ENCODE data around the gene INTS11. TPM values are rescaled to one million over a fixed set of nuclear protein-coding genes. Genes with fewer than 3 reads are reported as not detected.

INTS11 gene
- total and polyA plus RNA-seq, 2 donors (not counting 1 experiment from before 2014, with no cell fraction given) = 149 to 245 TPM

GRCh38 chr1:1314237-1314586 is 10.2 kb downstream of the INTS11 start:
- no peak overlapping the region for H3K27ac ChIP-seq (ENCODE audit: low read length in 2 of 2)
- Mint-ChIP-seq H3K27ac (no peak overlapping the region), H3K4me3 (no peak overlapping the region), H3K27me3 (no peaks in the 10 kb centered on the region), H3K9me3 (ENCODE audit: insufficient read depth) (no peaks in the 10 kb centered on the region), H3K4me1 (peaks cover 3% of the 10 kb centered on the region)
- POLR2A ChIA-PET = interaction anchor here (0.6 kb wide), 1 partner anchor 232 kb away, joined by 6 read pairs; no protein-coding TSS in a partner anchor
- no peak overlapping the region for H3K4me2 ChIP-seq (replicated peaks; ENCODE audit: low read depth, low read length, poor library complexity, severe bottlenecking)
- H3K36me3 ChIP-seq (replicated peaks in 1 of 2; ENCODE audit: control extremely low read depth in 1 of 2, control insufficient read depth in 1 of 2, extremely low read depth in 1 of 2, insufficient read depth in 2 of 2, low read length in 1 of 2) = peaks cover 0 to 46% of the 10 kb centered on the region in 2 experiments
- no peak for TF ChIP-seq EZH2 (IDR thresholded peaks at IDR 0.05; ENCODE audit: borderline replicate concordance, insufficient read depth, low read depth, low read length, poor library complexity, severe bottlenecking)
- no peak for TF ChIP-seq CTCF (IDR thresholded peaks at IDR 0.05)
- ATAC-seq (ENCODE audit: low read depth) (no peak), DNase-seq (no peak)
- H4K20me1 ChIP-seq (ENCODE audit: control insufficient read depth, insufficient read depth, low read length, poor library complexity, severe bottlenecking) = peaks cover 15% of the 10 kb centered on the region
- 98% methylated on average over 15 of the region's 15 CpGs for WGBS (ENCODE audit: insufficient coverage)
- no peak overlapping the region for H3K4me3 ChIP-seq (ENCODE audit: control extremely low read depth in 1 of 5, extremely low read depth in 1 of 5, insufficient read depth in 1 of 5, low read depth in 2 of 5, low read length in 4 of 5)
- intact Hi-C loops (cut with micrococcal nuclease) = no loop called here
- peaks cover 3 to 6% of the 10 kb centered on the region in 2 donors for H3K4me1 ChIP-seq (ENCODE audit: control insufficient read depth in 2 of 2, insufficient read depth in 2 of 2, low read length in 2 of 2)
- H2AFZ ChIP-seq (ENCODE audit: insufficient read depth, low read depth, low read length, poor library complexity, severe bottlenecking) = no peak overlapping the region
- no peaks in the 10 kb centered on the region for H3K27me3 ChIP-seq (replicated peaks in 1 of 4; ENCODE audit: control extremely low read depth in 1 of 4, control insufficient read depth in 3 of 4, insufficient read depth in 4 of 4, low read length in 3 of 4)
- H3K79me2 ChIP-seq (ENCODE audit: control insufficient read depth, insufficient read depth, low read length) = peaks cover 9% of the 10 kb centered on the region
- no peak overlapping the region for H3K9ac ChIP-seq (ENCODE audit: low read length)
- no peaks in the 10 kb centered on the region for H3K9me3 ChIP-seq (ENCODE audit: control extremely low read depth in 1 of 3, control insufficient read depth in 2 of 3, insufficient read depth in 1 of 3, low read length in 2 of 3)
- CTCF ChIA-PET = no interaction called here

DNA sequence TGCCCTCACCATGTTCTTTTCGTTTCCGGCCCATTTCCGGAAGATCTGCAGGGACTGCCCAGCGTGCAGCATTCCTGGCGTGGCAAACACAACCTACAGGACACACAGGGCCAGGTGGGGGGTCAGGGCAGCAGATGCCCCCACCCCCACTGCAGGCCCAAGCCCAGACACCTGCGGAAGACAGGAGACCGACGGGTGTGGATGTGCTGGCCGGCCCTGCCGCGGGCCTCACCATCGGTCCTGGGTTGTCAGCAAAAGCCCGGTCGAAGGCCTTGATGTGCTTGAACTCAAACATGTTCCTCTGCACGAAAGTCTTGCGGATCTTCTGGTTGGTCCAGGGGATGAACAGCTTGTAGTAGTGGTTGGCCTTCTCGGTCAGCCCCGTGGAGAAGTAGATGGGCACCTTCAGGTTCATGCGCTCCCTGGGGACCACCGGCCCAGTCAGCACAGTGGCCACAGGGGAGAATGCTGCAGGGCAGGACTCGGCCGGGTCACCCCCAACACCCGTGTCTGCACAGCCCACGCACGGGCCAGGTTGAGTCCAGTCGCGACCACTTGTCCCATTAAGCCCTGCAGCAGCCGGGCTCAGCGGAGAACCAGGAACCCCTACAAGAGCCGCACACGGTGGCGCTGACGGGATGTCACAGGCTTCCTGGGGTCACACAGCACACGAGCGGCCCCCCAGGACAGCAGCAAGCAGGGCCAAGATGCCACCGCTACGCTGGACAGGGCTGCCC is 10.8 kb downstream of the INTS11 start:
- H3K27ac ChIP-seq (ENCODE audit: low read length in 2 of 2) = no peak overlapping the region
- H2AFZ ChIP-seq (ENCODE audit: insufficient read depth, low read depth, low read length, poor library complexity, severe bottlenecking) = no peak overlapping the region
- H3K36me3 ChIP-seq (replicated peaks in 1 of 2; ENCODE audit: control extremely low read depth in 1 of 2, control insufficient read depth in 1 of 2, extremely low read depth in 1 of 2, insufficient read depth in 2 of 2, low read length in 1 of 2) = peaks cover 0 to 43% of the 10 kb centered on the region in 2 experiments
- Mint-ChIP-seq H3K9me3 (ENCODE audit: insufficient read depth) (no peaks in the 10 kb centered on the region), H3K27ac (no peak overlapping the region), H3K27me3 (no peaks in the 10 kb centered on the region), H3K4me3 (no peak overlapping the region), H3K4me1 (peaks cover 4% of the 10 kb centered on the region)
- intact Hi-C loops (cut with micrococcal nuclease) = no loop called here
- no peak overlapping the region for H3K4me3 ChIP-seq (ENCODE audit: control extremely low read depth in 1 of 5, extremely low read depth in 1 of 5, insufficient read depth in 1 of 5, low read depth in 2 of 5, low read length in 4 of 5)
- H3K9ac ChIP-seq (ENCODE audit: low read length) = no peak overlapping the region
- peaks cover 9% of the 10 kb centered on the region for H4K20me1 ChIP-seq (ENCODE audit: control insufficient read depth, insufficient read depth, low read length, poor library complexity, severe bottlenecking)
- H3K27me3 ChIP-seq (replicated peaks in 1 of 4; ENCODE audit: control extremely low read depth in 1 of 4, control insufficient read depth in 3 of 4, insufficient read depth in 4 of 4, low read length in 3 of 4) = no peaks in the 10 kb centered on the region
- TF ChIP-seq EZH2 (IDR thresholded peaks at IDR 0.05; ENCODE audit: borderline replicate concordance, insufficient read depth, low read depth, low read length, poor library complexity, severe bottlenecking) (no peak), CTCF (IDR thresholded peaks at IDR 0.05) (no peak)
- WGBS (ENCODE audit: insufficient coverage) = 94% methylated on average over 37 of the region's 37 CpGs
- ATAC-seq (ENCODE audit: low read depth) (no peak), DNase-seq (no peak)
- peaks cover 8% of the 10 kb centered on the region for H3K79me2 ChIP-seq (ENCODE audit: control insufficient read depth, insufficient read depth, low read length)
- POLR2A ChIA-PET = interaction anchor here (0.6 kb wide), 1 partner anchor 233 kb away, joined by 6 read pairs; no protein-coding TSS in a partner anchor
- peaks cover 6 to 10% of the 10 kb centered on the region in 2 donors for H3K4me1 ChIP-seq (ENCODE audit: control insufficient read depth in 2 of 2, insufficient read depth in 2 of 2, low read length in 2 of 2)
- CTCF ChIA-PET = no interaction called here
- H3K4me2 ChIP-seq (replicated peaks; ENCODE audit: low read depth, low read length, poor library complexity, severe bottlenecking) = no peak overlapping the region
- no peaks in the 10 kb centered on the region for H3K9me3 ChIP-seq (ENCODE audit: control extremely low read depth in 1 of 3, control insufficient read depth in 2 of 3, insufficient read depth in 1 of 3, low read length in 2 of 3)
